ENCODE measurements around the gene S1PR2. TPM values are rescaled to one million over a fixed set of nuclear protein-coding genes. Genes with fewer than 3 reads are reported as not detected.
"Not testable (repeated sequence)": the region's sequence is repeated elsewhere in the genome, so short reads cannot be mapped to it uniquely, and the experiment has no call there.

S1PR2 gene
- polyA plus RNA-seq, 6 donors from 2014 or later: 0.06 to 0.21 (median 0.16) TPM; not detected in 2

GRCh38 chr19:10206226-10206885 is 24.8 kb downstream of the S1PR2 start:
- no peaks in the 10 kb centered on the region for H3K36me3 Mint-ChIP-seq
- DNase-seq (no peak), ATAC-seq (ENCODE audit: low read depth in 2 of 2) (no peak)
- H3K4me3 Mint-ChIP-seq: peak overlapping the region in 1 of 8 donors; percentile 42
- no peak overlapping the region for H3K27ac Mint-ChIP-seq
- H3K4me1 Mint-ChIP-seq: no peaks in the 10 kb centered on the region
- peaks cover 0 to 4% (median 0%) of the 10 kb centered on the region in 3 donors for H3K27me3 Mint-ChIP-seq
- H3K9me3 Mint-ChIP-seq: peaks cover 0 to 2% (median 0%) of the 10 kb centered on the region in 7 donors

DNA sequence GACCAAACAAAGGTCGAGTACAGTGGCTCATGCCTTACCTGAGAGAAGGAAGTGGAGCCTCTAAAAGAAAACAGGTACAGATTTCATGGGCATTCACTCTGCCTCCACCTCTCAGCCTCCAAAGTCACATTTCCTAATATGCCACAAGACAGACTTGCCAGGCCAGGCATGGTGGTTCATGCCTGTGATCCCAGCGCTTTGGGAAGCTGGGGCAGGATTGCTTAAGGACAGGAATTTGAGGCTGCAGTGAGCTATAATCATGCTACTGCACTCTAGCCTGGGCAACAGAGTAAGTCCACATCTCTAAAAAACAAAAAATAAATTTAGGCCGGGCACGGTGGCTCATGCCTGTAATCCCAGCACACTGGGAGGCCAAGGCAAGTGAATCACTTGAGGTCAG is 25.5 kb downstream of the S1PR2 start:
- no peaks in the 10 kb centered on the region for H3K27me3 Mint-ChIP-seq
- H3K36me3 Mint-ChIP-seq: no peaks in the 10 kb centered on the region
- H3K9me3 Mint-ChIP-seq: peaks cover 0 to 2% (median 0%) of the 10 kb centered on the region in 7 donors
- DNase-seq (no peak), ATAC-seq (ENCODE audit: low read depth in 2 of 2) (no peak)
- H3K4me3 Mint-ChIP-seq: no peak overlapping the region
- no peak overlapping the region for H3K27ac Mint-ChIP-seq
- H3K4me1 Mint-ChIP-seq: no peaks in the 10 kb centered on the region

DNA sequence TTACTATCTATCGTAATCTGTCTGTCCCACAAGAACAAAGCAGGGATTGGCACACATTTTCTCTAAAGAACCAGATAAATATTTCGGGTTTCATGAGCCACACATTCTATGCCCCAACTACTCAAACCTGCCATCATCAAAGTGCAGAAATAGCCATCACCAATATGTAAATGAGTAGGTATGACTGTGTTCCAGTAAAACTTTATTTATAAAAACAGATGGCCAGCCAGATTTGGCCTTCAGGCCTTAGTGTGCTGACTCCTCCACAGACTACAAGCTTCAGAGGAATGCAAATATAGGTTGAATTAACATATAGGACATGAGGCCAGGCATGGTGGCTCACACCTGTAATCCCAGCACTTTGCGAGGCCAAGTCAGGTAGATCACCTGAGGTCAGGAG is 27.4 kb downstream of the S1PR2 start:
- Mint-ChIP-seq H3K4me1 (peaks cover 0 to 5% (median 3%) of the 10 kb centered on the region in 3 donors), H3K36me3 (no peaks in the 10 kb centered on the region), H3K9me3 (peaks cover 0 to 2% (median 0%) of the 10 kb centered on the region in 7 donors), H3K4me3 (no peak overlapping the region), H3K27ac (no peak overlapping the region), H3K27me3 (no peaks in the 10 kb centered on the region)
- ATAC-seq (ENCODE audit: low read depth in 2 of 2) (no peak), DNase-seq (no peak)

DNA sequence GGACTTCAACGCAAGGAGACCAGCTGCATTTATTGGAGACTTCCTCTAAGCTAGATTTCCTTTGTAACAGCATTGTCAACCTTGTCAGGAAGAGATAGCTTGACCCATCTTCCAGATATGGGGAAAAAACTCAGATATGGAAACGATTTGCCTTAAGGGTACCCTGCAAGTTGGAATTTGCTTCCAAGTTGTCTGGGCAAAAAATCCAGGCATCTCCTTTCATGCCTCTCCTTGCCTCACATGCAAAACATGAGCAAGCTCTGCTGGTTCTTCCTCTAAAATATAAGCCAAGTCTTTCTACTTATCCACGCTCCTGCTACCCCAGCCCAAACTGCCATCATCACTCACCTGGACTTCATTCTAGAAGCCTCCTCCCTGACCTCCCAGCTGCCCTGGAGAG is 30.0 kb downstream of the S1PR2 start:
- Mint-ChIP-seq H3K9me3 (no peaks in the 10 kb centered on the region), H3K27ac (no peak overlapping the region), H3K36me3 (no peaks in the 10 kb centered on the region), H3K4me3 (no peak overlapping the region), H3K4me1 (peaks cover 3 to 12% (median 7%) of the 10 kb centered on the region in 3 donors), H3K27me3 (no peaks in the 10 kb centered on the region)
- no peak for ATAC-seq (ENCODE audit: low read depth in 2 of 2)
- no peak for DNase-seq

DNA sequence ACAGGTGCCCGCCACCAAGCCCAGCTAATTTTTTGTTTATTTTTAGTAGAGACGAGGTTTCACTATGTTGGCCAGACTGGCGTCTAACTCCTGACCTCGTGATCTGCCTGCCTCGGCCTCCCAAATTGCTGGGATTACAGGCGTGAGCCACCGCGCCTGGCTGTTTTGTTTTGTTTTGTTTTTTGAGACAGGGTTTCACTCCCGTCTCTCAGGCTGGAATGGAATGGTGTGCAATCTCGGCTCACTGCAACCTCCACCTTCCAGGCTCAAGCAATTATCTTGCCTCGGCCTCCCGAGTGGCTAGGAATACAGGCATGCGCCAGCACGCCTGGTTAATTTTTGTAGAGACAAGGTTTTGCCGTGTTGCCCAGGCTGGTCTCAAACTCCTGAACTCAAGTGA is 31.0 kb downstream of the S1PR2 start:
- H3K36me3 Mint-ChIP-seq; ATAC-seq (ENCODE audit: low read depth in 2 of 2); H3K9me3 Mint-ChIP-seq; H3K4me3 Mint-ChIP-seq; DNase-seq; H3K27me3 Mint-ChIP-seq; H3K27ac Mint-ChIP-seq: not testable (repeated sequence)
- H3K4me1 Mint-ChIP-seq: peaks cover 3 to 12% (median 10%) of the 10 kb centered on the region in 3 donors

DNA sequence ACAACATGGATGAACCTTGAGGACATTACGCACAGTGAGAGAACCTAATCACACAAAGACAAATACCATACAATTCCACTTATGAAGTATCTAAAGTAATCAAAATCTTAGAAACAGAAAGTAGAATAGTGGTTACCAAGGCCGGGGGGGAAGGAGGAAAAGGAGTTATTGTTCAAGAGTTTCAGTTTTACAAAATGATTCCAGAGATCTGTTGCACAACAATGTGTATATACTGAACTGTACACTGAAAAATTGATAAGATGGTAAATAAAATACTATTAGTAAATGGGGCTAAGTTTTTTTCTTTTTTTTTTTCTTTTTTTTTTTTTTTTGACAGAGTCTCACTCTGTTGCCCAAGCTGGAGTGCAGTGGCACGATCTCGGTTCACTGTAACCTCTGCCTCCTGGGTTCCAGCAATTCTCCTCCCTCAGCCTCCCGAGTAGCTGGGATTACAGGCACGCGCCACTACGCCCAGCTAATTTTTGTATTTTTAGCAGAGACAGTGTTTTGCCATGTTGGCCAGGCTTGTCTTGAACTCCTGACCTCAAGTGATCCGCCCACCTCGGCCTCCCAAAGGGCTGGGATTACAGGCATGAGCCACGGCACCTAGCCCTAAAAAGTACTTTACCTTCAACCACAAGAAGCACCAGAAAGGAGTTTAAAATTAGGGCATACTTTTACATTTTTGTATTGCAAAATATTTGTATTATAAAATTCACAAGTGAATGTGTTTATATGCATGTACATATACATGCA is 32.1 kb downstream of the S1PR2 start:
- not testable (repeated sequence) for DNase-seq; H3K4me3 Mint-ChIP-seq; H3K9me3 Mint-ChIP-seq; H3K36me3 Mint-ChIP-seq; ATAC-seq (ENCODE audit: low read depth in 2 of 2); H3K27me3 Mint-ChIP-seq
- Mint-ChIP-seq H3K27ac (peak overlapping the region in 2 of 6 donors; percentile 31 to 53), H3K4me1 (peaks cover 4 to 13% (median 12%) of the 10 kb centered on the region in 3 donors)

- Mint-ChIP-seq H3K27ac (peak overlapping the region in 5 of 6 donors; percentile 66 to 92 (median 91)), H3K36me3 (no peaks in the 10 kb centered on the region), H3K4me1 (peaks cover 9 to 29% (median 18%) of the 10 kb centered on the region in 3 donors), H3K9me3 (no peaks in the 10 kb centered on the region), H3K4me3 (peak overlapping the region; percentile 87 to 97 (median 93)), H3K27me3 (no peaks in the 10 kb centered on the region)
- ATAC-seq (ENCODE audit: low read depth in 2 of 2) (peak in 1 of 2 donors; percentile 2), DNase-seq (no peak)
Measured at GRCh38 chr19:10195199-10195519, 36.0 kb downstream of the S1PR2 start.

DNA sequence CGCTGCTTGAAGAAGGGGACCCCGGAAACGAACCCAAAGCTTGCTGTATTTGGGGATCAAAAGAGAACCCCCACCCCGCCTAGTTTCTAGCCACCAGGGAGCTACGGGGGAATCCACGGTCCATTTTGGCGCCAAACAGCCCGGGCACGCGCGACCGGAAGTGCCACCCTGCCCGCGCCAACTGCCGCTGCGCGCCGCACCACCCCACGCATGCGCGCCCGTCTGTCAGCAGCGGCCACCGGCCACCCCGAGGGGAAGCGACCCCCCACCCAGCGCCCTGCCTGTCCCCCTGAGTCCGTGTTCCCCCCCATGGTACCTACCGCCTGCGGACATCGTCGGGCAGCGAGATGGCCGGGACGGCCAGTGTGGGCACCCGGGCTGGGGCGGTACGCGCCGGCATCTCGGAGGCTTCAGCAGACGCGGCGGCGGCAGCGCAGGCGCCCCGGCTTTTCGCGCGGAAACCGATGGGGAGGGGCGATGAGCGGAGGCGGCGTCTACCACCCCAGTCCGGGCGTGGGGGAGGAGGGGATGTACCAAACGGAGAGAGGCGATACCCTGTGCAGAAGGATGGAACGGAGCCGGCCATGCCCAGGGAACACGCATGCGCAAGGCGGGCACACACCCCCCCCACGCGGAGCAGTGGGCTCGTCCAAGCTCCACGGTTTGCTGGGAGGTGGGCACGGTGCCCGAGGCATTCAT is 36.5 kb downstream of the S1PR2 start, which contains the start of gene DNMT1:
Gene DNMT1, minus strand, starts transcription at position 454 of the 699 bp plus-strand sequence. Its CDS starts 54 bp downstream, at position 400.
- peaks cover 13 to 29% (median 22%) of the 10 kb centered on the region in 3 donors for H3K4me1 Mint-ChIP-seq
- peak within 1 kb of the TSS; percentile 79 to 95 (median 88) for H3K27ac Mint-ChIP-seq
- no peaks in the 10 kb centered on the region for H3K36me3 Mint-ChIP-seq
- H3K4me3 Mint-ChIP-seq: peak within 1 kb of the TSS; percentile 87 to 97 (median 93)
- DNase-seq (peak; percentile 91), ATAC-seq (ENCODE audit: low read depth in 2 of 2) (peak; percentile 91)
- no peaks in the 10 kb centered on the region for H3K27me3 Mint-ChIP-seq
- H3K9me3 Mint-ChIP-seq: no peaks in the 10 kb centered on the region

- H3K4me3 Mint-ChIP-seq: peak overlapping the region; percentile 87 to 97 (median 93)
- peaks cover 13 to 29% (median 22%) of the 10 kb centered on the region in 3 donors for H3K4me1 Mint-ChIP-seq
- no peaks in the 10 kb centered on the region for H3K27me3 Mint-ChIP-seq
- H3K36me3 Mint-ChIP-seq: no peaks in the 10 kb centered on the region
- ATAC-seq (ENCODE audit: low read depth in 2 of 2) (no peak), DNase-seq (no peak)
- H3K9me3 Mint-ChIP-seq: no peaks in the 10 kb centered on the region
- H3K27ac Mint-ChIP-seq: peak overlapping the region; percentile 7 to 95 (median 84)
Measured at GRCh38 chr19:10193790-10194499, 37.2 kb downstream of the S1PR2 start.

- Mint-ChIP-seq H3K36me3 (no peaks in the 10 kb centered on the region), H3K9me3 (no peaks in the 10 kb centered on the region), H3K4me3 (peak overlapping the region; percentile 9 to 87 (median 55)), H3K27me3 (no peaks in the 10 kb centered on the region), H3K4me1 (peaks cover 13 to 26% (median 17%) of the 10 kb centered on the region in 3 donors), H3K27ac (peak overlapping the region in 2 of 6 donors; percentile 42 to 47)
- ATAC-seq (ENCODE audit: low read depth in 2 of 2) (no peak), DNase-seq (no peak)
Measured at GRCh38 chr19:10192922-10193321, 38.2 kb downstream of the S1PR2 start.

- H3K4me3 Mint-ChIP-seq: peak overlapping the region in 2 of 8 donors; percentile 8 to 12
- no peaks in the 10 kb centered on the region for H3K9me3 Mint-ChIP-seq
- H3K27ac Mint-ChIP-seq: no peak overlapping the region
- no peaks in the 10 kb centered on the region for H3K27me3 Mint-ChIP-seq
- no peak for DNase-seq
- ATAC-seq (ENCODE audit: low read depth in 2 of 2): no peak
- H3K36me3 Mint-ChIP-seq: no peaks in the 10 kb centered on the region
- H3K4me1 Mint-ChIP-seq: peaks cover 17 to 24% (median 23%) of the 10 kb centered on the region in 3 donors
Measured at GRCh38 chr19:10191347-10191746, 39.8 kb downstream of the S1PR2 start.

DNA sequence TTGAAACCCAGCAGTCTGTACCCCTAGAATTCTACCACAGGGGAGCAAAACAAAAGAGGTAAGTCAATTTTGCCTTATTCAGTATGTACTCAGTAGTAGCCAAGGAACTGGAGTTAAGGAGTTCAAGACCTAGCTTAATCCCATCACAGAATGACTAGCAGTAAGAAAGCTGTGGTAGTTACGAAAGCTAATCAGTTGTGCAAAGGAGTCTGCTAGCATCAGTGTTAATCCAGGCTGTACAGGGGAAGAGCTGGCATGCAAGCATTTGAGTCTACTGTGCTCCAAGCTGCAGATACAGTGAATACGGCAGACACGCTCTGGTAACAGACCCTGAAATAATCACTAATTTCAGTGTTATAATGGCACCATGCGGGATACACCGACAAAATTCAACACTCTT is 41.1 kb downstream of the S1PR2 start:
- DNase-seq (no peak), ATAC-seq (ENCODE audit: low read depth in 2 of 2) (no peak)
- Mint-ChIP-seq H3K27ac (peak overlapping the region in 1 of 6 donors; percentile 67), H3K36me3 (no peaks in the 10 kb centered on the region), H3K9me3 (no peaks in the 10 kb centered on the region), H3K27me3 (no peaks in the 10 kb centered on the region), H3K4me1 (peaks cover 17 to 24% (median 18%) of the 10 kb centered on the region in 3 donors), H3K4me3 (peak overlapping the region in 1 of 8 donors; percentile 46)

DNA sequence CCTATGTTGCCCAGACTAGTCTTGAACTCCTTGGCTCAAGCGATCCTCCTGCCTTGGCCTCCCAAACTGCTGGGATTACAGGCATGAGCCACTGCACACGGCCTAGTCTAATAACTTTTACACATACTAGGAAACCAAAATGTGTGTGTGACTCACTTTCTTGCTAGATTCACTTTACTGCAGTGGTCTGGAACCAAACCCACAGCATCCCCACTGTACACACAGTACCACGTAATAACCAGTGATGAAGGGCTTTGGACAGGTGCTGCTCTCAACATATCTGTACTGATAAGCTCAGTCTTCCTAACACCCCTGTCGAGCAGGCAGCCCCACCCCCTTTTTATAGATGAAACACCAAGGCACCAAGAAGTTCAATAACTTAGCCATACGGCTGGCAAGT is 41.5 kb downstream of the S1PR2 start:
- no peaks in the 10 kb centered on the region for H3K9me3 Mint-ChIP-seq

More for the DNA sequence above, 41.5 kb downstream of the S1PR2 start:
- H3K27me3 Mint-ChIP-seq: no peaks in the 10 kb centered on the region
- H3K36me3 Mint-ChIP-seq: no peaks in the 10 kb centered on the region
- H3K4me1 Mint-ChIP-seq: peaks cover 17 to 24% (median 17%) of the 10 kb centered on the region in 3 donors
- DNase-seq: no peak
- no peak overlapping the region for H3K27ac Mint-ChIP-seq
- ATAC-seq (ENCODE audit: low read depth in 2 of 2): no peak
- H3K4me3 Mint-ChIP-seq: peak overlapping the region in 3 of 8 donors; percentile 16 to 46 (median 20)
